Spleen (tissue), 7 donors: ENCODE data around the gene CYP27C1.

Source experiments
- POLR2A ChIP-seq, 3 donors: fragments of 450-650 bp; IDR thresholded peaks; one replicate each; pipeline ENCODE4 v1.5.1; 2017; ENCODE audit warnings: antibody characterized with exemption in 3 of 3, mild to moderate bottlenecking in 1 of 3
- POLR2AphosphoS5 ChIP-seq, 3 donors: sonication (generic); formaldehyde crosslinking; IDR thresholded peaks; one replicate each; pipeline ENCODE4 v1.5.1; 2017; ENCODE audit warnings: antibody characterized with exemption in 3 of 3
- TF ChIP-seq, protein P1 (sequence below), 11 experiments: fragments of 200-600 bp in 7 of 11; fragments of 450-650 bp in 4 of 11; sonication (generic) in 4 of 11; IDR thresholded peaks in 8 of 11; conservative IDR thresholded peaks in 3 of 11; 1 replicate in 7 of 11; 2 replicates in 4 of 11; pipeline versions ENCODE4 v1.4.0 to v1.8.0; 2016 to 2021; ENCODE audit warnings: antibody characterized with exemption in 11 of 11, inconsistent platforms in 4 of 11, mild to moderate bottlenecking in 1 of 11
- donor health status: DM: no; HTN: no; CAD: no; lungs with moderate emphysema.
- donor health status: DM: no; HTN: no; CAD: no.
- donor health status: DM: no; HTN: no; CAD: no.

DNA sequence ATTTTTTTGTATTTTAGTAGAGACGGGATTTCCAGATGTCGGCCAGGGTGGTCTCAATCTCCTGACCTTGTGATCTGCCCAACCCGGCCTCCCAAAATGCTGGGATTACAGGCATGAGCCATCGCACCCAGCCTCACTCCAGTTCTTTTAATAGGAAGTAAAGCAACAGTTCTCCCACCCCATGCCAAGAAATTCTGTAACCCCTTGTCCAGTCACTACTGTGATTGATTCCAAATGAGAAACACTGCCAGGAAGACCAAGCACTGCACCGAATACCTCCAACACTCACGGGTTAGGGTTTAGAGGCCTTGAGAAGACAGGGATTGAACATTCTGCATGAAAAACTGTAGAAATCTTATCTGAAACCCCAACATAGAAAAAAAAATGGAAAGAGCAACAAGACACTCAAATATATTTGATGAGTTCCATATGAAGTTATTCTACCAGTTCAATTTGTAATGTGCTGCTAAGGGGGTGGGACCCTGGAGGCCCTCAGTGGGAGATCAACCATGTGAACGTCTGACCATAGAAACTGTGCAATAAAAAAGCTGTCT, 65.0 kb downstream of the CYP27C1 start:
- no peak for TF ChIP-seq POLR2A (IDR thresholded peaks at IDR 0.05)
- TF ChIP-seq, protein P1, sequence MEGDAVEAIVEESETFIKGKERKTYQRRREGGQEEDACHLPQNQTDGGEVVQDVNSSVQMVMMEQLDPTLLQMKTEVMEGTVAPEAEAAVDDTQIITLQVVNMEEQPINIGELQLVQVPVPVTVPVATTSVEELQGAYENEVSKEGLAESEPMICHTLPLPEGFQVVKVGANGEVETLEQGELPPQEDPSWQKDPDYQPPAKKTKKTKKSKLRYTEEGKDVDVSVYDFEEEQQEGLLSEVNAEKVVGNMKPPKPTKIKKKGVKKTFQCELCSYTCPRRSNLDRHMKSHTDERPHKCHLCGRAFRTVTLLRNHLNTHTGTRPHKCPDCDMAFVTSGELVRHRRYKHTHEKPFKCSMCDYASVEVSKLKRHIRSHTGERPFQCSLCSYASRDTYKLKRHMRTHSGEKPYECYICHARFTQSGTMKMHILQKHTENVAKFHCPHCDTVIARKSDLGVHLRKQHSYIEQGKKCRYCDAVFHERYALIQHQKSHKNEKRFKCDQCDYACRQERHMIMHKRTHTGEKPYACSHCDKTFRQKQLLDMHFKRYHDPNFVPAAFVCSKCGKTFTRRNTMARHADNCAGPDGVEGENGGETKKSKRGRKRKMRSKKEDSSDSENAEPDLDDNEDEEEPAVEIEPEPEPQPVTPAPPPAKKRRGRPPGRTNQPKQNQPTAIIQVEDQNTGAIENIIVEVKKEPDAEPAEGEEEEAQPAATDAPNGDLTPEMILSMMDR (IDR thresholded peaks at IDR 0.05 in 8 of 11, conservative IDR thresholded peaks at IDR 0.05 in 3 of 11), result no peak
- no peak for TF ChIP-seq POLR2AphosphoS5 (IDR thresholded peaks at IDR 0.05)
